IPS DF 4.7 (cell line): ENCODE data around the gene EXOC1L.
A peak's percentile ranks its signal among the peaks of the same experiment; 100 is the strongest.
"Not testable (repeated sequence)": the region's sequence is repeated elsewhere in the genome, so short reads cannot be mapped to it uniquely, and the experiment has no call there.

Experiments
- DNase-seq: peaks from one replicate; pipeline ENCODE4 v3.0.0-alpha.2; 2013; ENCODE audit warnings: low spot score; ENCODE audit errors: extremely low read depth

The EXOC1L gene

GRCh38 chr4:55837903-55838302 is 18.3 kb downstream of the EXOC1L start:
- no peak for DNase-seq

GRCh38 chr4:55838356-55838755 is 18.8 kb downstream of the EXOC1L start:
- DNase-seq, result no peak

GRCh38 chr4:55838952-55839351 is 19.4 kb downstream of the EXOC1L start:
- no peak for DNase-seq

GRCh38 chr4:55840956-55841355 is 21.4 kb downstream of the EXOC1L start:
- no peak for DNase-seq

GRCh38 chr4:55841373-55842239 is 22.0 kb downstream of the EXOC1L start:
- not testable (repeated sequence) for DNase-seq

GRCh38 chr4:55842312-55842711 is 22.7 kb downstream of the EXOC1L start:
- DNase-seq, result not testable (repeated sequence)

- no peak for DNase-seq
These were observed 30.1 kb downstream of the EXOC1L start for GRCh38 chr4:55849724-55850123.

- no peak for DNase-seq
These were observed 32.3 kb downstream of the EXOC1L start for GRCh38 chr4:55851885-55852284.

- DNase-seq, result peak; percentile 56
These were observed 34.0 kb downstream of the EXOC1L start, which contains the start of gene EXOC1 for GRCh38 chr4:55853484-55854046. Gene EXOC1, plus strand, starts transcription at chr4:55853648. Its CDS starts 4,676 bp downstream, at chr4:55858324.

- DNase-seq, result no peak
These were observed 34.5 kb downstream of the EXOC1L start for GRCh38 chr4:55854129-55854528.

GRCh38 chr4:55857586-55857985 is 38.0 kb downstream of the EXOC1L start:
- DNase-seq, result no peak

GRCh38 chr4:55859711-55860110 is 40.1 kb downstream of the EXOC1L start:
- DNase-seq, result no peak

GRCh38 chr4:55864577-55865223 is 45.1 kb downstream of the EXOC1L start:
- no peak for DNase-seq

GRCh38 chr4:55865228-55865806 is 45.7 kb downstream of the EXOC1L start:
- no peak for DNase-seq

GRCh38 chr4:55866290-55866907 is 46.8 kb downstream of the EXOC1L start:
- DNase-seq, result no peak

GRCh38 chr4:55866973-55867574 is 47.5 kb downstream of the EXOC1L start:
- peak; percentile 41 for DNase-seq

- DNase-seq, result no peak
These were observed 49.0 kb downstream of the EXOC1L start for GRCh38 chr4:55868581-55869090.

- DNase-seq, result no peak
These were observed 51.8 kb downstream of the EXOC1L start for GRCh38 chr4:55871299-55871800.

GRCh38 chr4:55874831-55875230 is 55.2 kb downstream of the EXOC1L start:
- no peak for DNase-seq

GRCh38 chr4:55876387-55876786 is 56.8 kb downstream of the EXOC1L start:
- DNase-seq, result no peak

- no peak for DNase-seq
These were observed 59.6 kb downstream of the EXOC1L start for GRCh38 chr4:55879224-55879623.
